CD4-positive, alpha-beta T cell treated with Interleukin-2 at 100 ng/mL for 4 hours (primary cell): ENCODE data around the gene PTEN.
"Not testable (repeated sequence)": the region's sequence is repeated elsewhere in the genome, so short reads cannot be mapped to it uniquely, and the experiment has no call there.

Experiments
- DNase-seq: peaks from one replicate; pipeline ENCODE4 v3.0.0-alpha.2; 2020; ENCODE audit warnings: low spot score

The PTEN gene

GRCh38 chr10:87869773-87870551 is 6.5 kb downstream of the PTEN start:
- no peak for DNase-seq

GRCh38 chr10:87872828-87873227 is 9.4 kb downstream of the PTEN start:
- DNase-seq, result no peak

DNA sequence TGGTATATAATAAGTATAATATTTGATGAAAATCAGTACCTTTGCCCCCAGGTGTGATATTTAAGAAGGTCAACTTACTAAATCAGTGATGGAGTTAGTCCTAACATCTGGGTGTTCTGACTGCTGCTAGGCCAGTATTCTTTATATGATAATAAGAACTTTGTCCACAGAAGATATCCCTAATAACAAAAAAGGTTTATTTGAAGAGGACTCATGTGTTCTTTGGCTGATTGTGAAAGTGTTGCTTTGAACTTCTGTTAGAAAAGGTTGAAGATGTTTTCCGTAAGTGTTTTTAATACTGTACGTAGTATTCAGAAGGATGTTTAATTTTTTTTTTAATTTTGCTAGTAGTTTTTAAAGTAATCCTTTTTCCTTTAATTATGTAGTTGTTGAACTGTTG is 10.2 kb downstream of the PTEN start:
- DNase-seq, result no peak

GRCh38 chr10:87875929-87876571 is 12.6 kb downstream of the PTEN start:
- no peak for DNase-seq

DNA sequence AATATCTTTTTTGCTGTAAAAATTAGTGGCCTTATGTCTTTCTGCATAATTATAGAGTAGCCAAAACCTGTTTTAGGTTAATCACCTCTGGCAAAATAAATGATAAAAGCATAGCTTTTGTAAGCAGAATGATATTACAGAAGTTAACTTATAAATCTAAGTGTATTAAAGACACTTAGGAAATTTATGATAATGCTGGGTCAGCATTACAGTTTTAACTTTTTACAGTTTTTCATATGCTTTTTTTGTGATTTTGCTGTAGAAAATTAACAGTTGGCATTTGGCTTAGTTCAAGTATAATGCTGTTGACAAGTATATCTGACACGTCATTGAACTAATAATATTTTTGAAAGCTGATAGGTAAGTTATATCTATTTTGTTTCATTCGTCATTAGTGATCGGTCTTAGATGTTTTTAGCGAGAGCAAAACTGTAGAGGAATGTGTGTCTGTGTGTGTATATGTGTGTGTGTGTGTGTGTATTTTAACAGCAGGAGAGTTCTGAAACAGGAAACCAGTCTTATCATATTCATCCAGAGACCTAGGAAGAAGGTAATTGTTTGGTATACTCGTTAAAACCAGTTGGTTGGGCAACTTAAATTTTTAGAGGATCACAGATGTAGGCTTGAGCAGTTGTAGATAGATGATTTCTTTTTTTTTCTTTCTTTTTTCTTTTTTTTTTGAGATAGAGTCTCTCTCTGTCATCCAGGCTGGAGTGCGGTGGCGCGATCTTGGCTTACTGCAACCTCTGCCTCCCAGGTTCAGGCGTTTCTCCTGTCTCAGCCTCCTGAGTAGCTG is 15.4 kb downstream of the PTEN start:
- no peak for DNase-seq

- DNase-seq, result no peak
Observed at GRCh38 chr10:87880336-87880735, 16.9 kb downstream of the PTEN start.

- not testable (repeated sequence) for DNase-seq
Observed at GRCh38 chr10:87881373-87882059, 18.1 kb downstream of the PTEN start.

- DNase-seq, result no peak
Observed at GRCh38 chr10:87882555-87883294, 19.3 kb downstream of the PTEN start.

DNA sequence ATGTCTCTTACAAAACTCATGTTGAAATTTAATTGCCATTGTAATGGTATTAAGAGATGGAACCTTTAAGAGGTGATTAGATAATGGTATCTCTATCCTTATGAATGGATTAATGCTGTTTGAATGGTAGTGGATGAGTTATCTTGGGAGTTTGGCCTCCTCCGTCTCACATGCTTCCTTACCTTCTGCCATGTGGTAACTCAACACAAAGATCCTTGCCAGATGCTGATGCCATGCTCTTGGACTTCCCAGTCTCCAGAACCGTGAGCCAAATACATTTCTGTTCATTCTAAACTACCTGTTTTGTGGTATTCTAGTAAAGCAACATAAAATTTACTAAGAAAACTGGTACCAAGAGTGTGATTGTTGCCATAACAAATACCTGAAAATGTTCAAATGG is 23.2 kb downstream of the PTEN start:
- no peak for DNase-seq

- no peak for DNase-seq
Observed at GRCh38 chr10:87887146-87887545, 23.7 kb downstream of the PTEN start.

DNA sequence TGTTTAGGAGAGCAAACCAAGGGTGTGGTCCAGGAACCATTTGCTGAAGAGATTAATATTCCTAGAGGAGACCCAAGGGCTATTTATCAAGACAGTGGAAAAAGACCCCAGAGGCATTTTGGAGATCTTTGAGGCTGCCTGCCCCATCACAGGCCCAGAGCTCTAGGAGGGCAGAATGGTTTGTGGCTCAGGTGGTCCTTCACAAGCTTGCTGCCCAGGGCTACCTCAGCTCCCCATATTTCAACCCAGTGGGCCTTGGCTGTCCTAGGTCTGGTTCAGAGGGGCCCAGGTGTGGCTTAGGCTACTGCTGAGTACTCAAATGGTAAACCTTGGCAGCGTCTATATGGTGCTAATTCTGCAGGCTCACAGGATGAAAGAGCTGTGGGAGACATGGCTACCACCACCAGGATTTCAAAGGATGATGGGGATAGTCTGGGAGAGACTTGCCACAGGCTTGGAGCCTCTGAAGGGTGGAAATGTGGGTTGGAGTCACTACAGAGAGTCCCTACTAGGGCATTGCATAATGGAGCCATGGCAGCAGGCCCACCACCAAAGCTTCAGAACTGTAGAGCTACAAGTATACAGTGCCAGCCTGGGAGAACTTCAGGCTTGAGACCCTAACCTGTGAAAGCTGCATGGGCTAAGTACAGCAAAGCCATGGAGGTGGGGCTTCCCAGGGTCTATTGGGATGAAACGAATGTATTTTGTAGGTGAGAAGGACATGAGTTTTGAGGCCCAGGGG is 24.3 kb downstream of the PTEN start:
- DNase-seq, result no peak

DNA sequence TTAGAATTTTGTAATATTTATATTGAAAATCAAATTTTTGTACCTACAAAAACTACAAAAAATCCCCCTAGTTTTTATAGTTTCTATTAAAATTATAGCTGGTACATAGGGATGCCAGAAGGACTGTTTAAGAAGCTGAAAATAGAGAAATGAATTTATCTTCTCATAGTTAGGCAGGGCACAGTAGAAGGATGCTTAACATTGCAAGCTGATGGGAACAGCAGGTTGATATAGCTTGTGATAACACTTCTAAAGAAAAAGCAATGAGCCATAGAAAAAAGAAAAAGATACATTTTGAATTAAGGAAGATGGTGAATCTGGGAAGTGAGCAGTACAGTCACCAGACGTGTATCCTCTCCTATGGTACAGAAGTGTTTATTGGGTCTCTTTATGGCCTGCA is 32.0 kb downstream of the PTEN start:
- DNase-seq, result no peak

- DNase-seq, result no peak
Observed at GRCh38 chr10:87896216-87896615, 32.8 kb downstream of the PTEN start.

- not testable (repeated sequence) for DNase-seq
Observed at GRCh38 chr10:87897957-87898356, 34.5 kb downstream of the PTEN start.

DNA sequence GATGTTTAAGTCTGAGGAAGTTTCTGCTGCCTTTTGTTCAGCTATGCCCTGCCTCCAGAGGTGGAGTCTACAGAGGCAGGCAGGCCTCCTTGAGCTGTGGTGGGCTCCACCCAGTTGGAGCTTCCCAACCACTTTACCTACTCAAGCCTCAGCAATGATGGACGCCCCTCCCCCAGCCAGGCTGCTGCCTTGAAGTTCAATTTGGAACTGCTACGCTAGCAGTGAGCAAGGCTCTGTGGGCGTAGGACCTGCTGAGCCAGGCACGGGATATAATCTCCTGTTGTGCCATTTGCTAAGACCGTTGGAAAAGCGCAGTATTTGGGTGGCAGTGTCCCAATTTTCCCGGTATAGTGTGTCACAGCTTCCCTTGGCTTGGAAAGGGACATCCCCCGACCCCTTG is 40.0 kb downstream of the PTEN start:
- not testable (repeated sequence) for DNase-seq

- no peak for DNase-seq
Observed at GRCh38 chr10:87913156-87913921, 49.9 kb downstream of the PTEN start.

DNA sequence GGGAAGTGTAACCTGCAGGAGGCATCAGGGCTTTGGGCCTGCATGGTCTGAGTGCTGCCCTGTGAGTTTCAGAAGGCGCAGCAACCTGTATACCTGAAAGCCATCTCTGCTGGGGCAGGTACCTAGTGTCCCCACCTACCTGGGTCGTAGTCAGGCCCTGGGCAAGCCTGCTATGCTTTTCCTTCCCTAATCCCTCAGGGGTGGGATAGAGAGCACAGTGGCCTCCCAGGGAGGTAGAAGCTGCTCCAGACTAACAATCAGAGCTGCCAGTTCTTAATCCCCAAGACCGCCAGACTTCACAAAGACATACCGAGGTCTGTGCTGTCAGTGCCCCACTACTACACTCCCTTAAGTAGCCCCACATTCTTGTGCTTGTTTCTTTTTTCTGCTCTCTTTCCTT is 52.0 kb downstream of the PTEN start:
- no peak for DNase-seq

GRCh38 chr10:87915989-87916388 is 52.6 kb downstream of the PTEN start:
- DNase-seq, result no peak

- no peak for DNase-seq
Observed at GRCh38 chr10:87916515-87916914, 53.1 kb downstream of the PTEN start.

DNA sequence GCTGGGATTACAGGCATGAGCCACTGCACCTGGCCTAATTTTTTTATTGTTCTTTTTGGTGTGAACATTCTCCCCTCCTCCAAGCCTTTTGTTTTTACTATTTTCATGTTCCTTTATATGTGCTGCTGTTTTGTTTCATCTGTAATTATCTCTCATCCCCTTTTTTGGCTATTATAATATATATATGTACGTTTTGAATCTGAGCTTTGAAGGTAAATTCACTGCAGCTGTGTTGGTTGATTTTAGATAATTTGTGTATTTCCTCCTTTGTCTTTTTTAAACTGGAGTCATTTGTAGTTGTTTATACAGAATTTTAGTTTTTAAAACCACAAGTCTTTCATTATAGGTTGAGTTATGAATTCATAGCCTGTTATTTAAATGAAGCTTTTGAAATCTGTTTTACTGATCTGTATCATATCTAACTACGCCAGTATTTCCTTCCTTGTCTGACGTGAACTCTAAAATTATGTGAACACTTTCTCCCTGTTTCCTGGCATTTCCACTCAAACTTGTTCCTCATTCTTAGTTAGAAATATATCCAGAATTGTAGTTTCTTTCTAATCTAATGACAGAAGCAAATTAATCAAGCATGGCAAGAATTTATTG is 54.9 kb downstream of the PTEN start:
- DNase-seq, result no peak
